Measurements from ENCODE around the gene FBXW7. TPM values are rescaled to one million over a fixed set of nuclear protein-coding genes. Genes with fewer than 3 reads are reported as not detected.
A peak's percentile ranks its signal among the peaks of the same experiment; 100 is the strongest.

FBXW7 gene
- total RNA-seq, 1 donor from 2014 or later = 47.2 TPM

- no peak for TF ChIP-seq CTCF (IDR thresholded peaks at IDR 0.05)
- Histone ChIP-seq H3K9me3 (no peaks in the 10 kb centered on the region), H3K4me3 (peak overlapping the region; percentile 98), H3K27ac (peak overlapping the region; percentile 96), H3K36me3 (peaks cover 4% of the 10 kb centered on the region), H3K27me3 (no peaks in the 10 kb centered on the region), H3K4me1 (peaks cover 34% of the 10 kb centered on the region)
- intact Hi-C loops (cut with DNase I) = no loop called here
- ATAC-seq (peak; percentile 44), DNase-seq (no peak)
These were observed 772 bp upstream of the FBXW7 start for GRCh38 chr4:152536545-152537182.

GRCh38 chr4:152535360-152535902 is 461 bp downstream of the FBXW7 start:
- intact Hi-C loops (cut with DNase I) = no loop called here
- TF ChIP-seq CTCF (IDR thresholded peaks at IDR 0.05) = no peak

GRCh38 chr4:152534541-152535359 is 1.1 kb downstream of the FBXW7 start:
- peaks cover 3% of the 10 kb centered on the region for H3K36me3 ChIP-seq
- no peaks in the 10 kb centered on the region for H3K27me3 ChIP-seq
- DNase-seq (peak; percentile 83), ATAC-seq (peak; percentile 4)
- intact Hi-C loops (cut with DNase I) = no loop called here
- peak overlapping the region; percentile 96 for H3K27ac ChIP-seq
- peaks cover 34% of the 10 kb centered on the region for H3K4me1 ChIP-seq
- peak overlapping the region; percentile 98 for H3K4me3 ChIP-seq
- no peak for TF ChIP-seq CTCF (IDR thresholded peaks at IDR 0.05)
- no peaks in the 10 kb centered on the region for H3K9me3 ChIP-seq

More at GRCh38 chr4:152535360-152535902, 461 bp downstream of the FBXW7 start:
- Histone ChIP-seq H3K4me1 (peaks cover 34% of the 10 kb centered on the region), H3K9me3 (no peaks in the 10 kb centered on the region), H3K4me3 (peak overlapping the region; percentile 98), H3K27ac (peak overlapping the region; percentile 96), H3K27me3 (no peaks in the 10 kb centered on the region), H3K36me3 (peaks cover 4% of the 10 kb centered on the region)
- ATAC-seq (peak; percentile 22), DNase-seq (no peak)

- no peak for TF ChIP-seq CTCF (IDR thresholded peaks at IDR 0.05)
- Histone ChIP-seq H3K27ac (no peak overlapping the region), H3K27me3 (no peaks in the 10 kb centered on the region), H3K4me1 (peaks cover 18% of the 10 kb centered on the region), H3K36me3 (no peaks in the 10 kb centered on the region), H3K9me3 (no peaks in the 10 kb centered on the region), H3K4me3 (no peak overlapping the region)
- no peak for ATAC-seq
- no peak for DNase-seq
- intact Hi-C loops (cut with DNase I) = no loop called here
These were observed 4.4 kb downstream of the FBXW7 start for GRCh38 chr4:152531479-152531878.

GRCh38 chr4:152530600-152530999 is 5.3 kb downstream of the FBXW7 start:
- no peaks in the 10 kb centered on the region for H3K27me3 ChIP-seq
- intact Hi-C loops (cut with DNase I) = no loop called here
- H3K4me3 ChIP-seq = no peak overlapping the region
- H3K27ac ChIP-seq = no peak overlapping the region
- H3K36me3 ChIP-seq = no peaks in the 10 kb centered on the region
- TF ChIP-seq CTCF (IDR thresholded peaks at IDR 0.05) = no peak
- DNase-seq (no peak), ATAC-seq (no peak)
- peaks cover 18% of the 10 kb centered on the region for H3K4me1 ChIP-seq
- no peaks in the 10 kb centered on the region for H3K9me3 ChIP-seq

Measured in upper lobe of right lung (tissue), 1 donor.